HEK293 (cell line): ENCODE results near the gene VIPR2.

Experiments used
- CTCF ChIA-PET: fragments of 350-600 bp; formaldehyde crosslinking; extraction: SDS; loops from one replicate; lab custom pipeline; 2021; ENCODE audit warnings: antibody characterized with exemption; lab: Yijun Ruan, JAX
- POLR2A ChIA-PET: fragments of 300-600 bp; formaldehyde crosslinking; extraction: SDS; loops from one replicate; lab custom pipeline; 2020; ENCODE audit warnings: antibody characterized with exemption, inconsistent platforms; lab: Yijun Ruan, JAX
- H3K27ac ChIP-seq: fragments of 200-500 bp; sonication (Bioruptor generic); 2 replicates; pipeline ENCODE4 v1.5.1; 2014; ENCODE audit warnings: low read depth, low read length, control low read depth, inconsistent platforms; ENCODE audit errors: extremely low read depth
- H3K36me3 ChIP-seq, 2 experiments: fragments of 200-500 bp in 1 of 2; sonication (Bioruptor generic) in 1 of 2; 1 replicate in 1 of 2; 2 replicates in 1 of 2; pipeline ENCODE4 v1.5.1; 2014 to 2017; ENCODE audit warnings: inconsistent platforms in 2 of 2, low read length in 2 of 2; ENCODE audit not compliant: control insufficient read depth in 2 of 2, insufficient read depth in 1 of 2
- H3K4me1 ChIP-seq: fragments of 200-500 bp; sonication (Bioruptor generic); 2 replicates; pipeline ENCODE4 v1.5.1; 2014; ENCODE audit warnings: mild to moderate bottlenecking, low read length, inconsistent platforms; ENCODE audit not compliant: control insufficient read depth, insufficient read depth
- H3K4me3 ChIP-seq: 2 replicates; pipeline ENCODE4 v1.5.1; 2011; ENCODE audit warnings: low read depth, mild to moderate bottlenecking, control low read depth, low read length, moderate library complexity
- H3K9me3 ChIP-seq: fragments of 200-500 bp; sonication (Bioruptor generic); 2 replicates; pipeline ENCODE4 v1.5.1; 2014; ENCODE audit warnings: low read depth, low read length, inconsistent platforms; ENCODE audit not compliant: control insufficient read depth, insufficient read depth
- KLF10 ChIP-seq: fragments of 450-650 bp; IDR thresholded peaks from 2 replicates; pipeline ENCODE4 v1.5.1; 2018; ENCODE audit warnings: missing biosample characterization, mild to moderate bottlenecking, missing genetic modification characterization
- MYNN ChIP-seq: fragments of 450-650 bp; formaldehyde crosslinking; IDR thresholded peaks from 2 replicates; pipeline ENCODE4 v1.5.1; 2016; ENCODE audit warnings: missing biosample characterization, missing genetic modification characterization, borderline replicate concordance
- PRDM1 ChIP-seq: fragments of 450-650 bp; formaldehyde crosslinking; IDR thresholded peaks from 2 replicates; pipeline ENCODE4; 2016; ENCODE audit warnings: missing biosample characterization, missing genetic modification characterization
- RBAK ChIP-seq: fragments of 450-650 bp; formaldehyde crosslinking; IDR thresholded peaks from 2 replicates; pipeline ENCODE4 v1.5.1; 2016; ENCODE audit warnings: missing biosample characterization, missing genetic modification characterization
- SP7 ChIP-seq: fragments of 450-650 bp; formaldehyde crosslinking; IDR thresholded peaks from 2 replicates; pipeline ENCODE4 v1.5.1; 2016; ENCODE audit warnings: missing biosample characterization, missing genetic modification characterization
- TRIM28 ChIP-seq: IDR thresholded peaks from 2 replicates; pipeline ENCODE4 v1.6.1; 2011; ENCODE audit warnings: low read length, control low read depth, borderline replicate concordance
- ZBTB17 ChIP-seq: fragments of 450-650 bp; formaldehyde crosslinking; IDR thresholded peaks from 2 replicates; pipeline ENCODE4 v1.5.1; 2016; ENCODE audit warnings: missing biosample characterization, missing genetic modification characterization
- ZBTB48 ChIP-seq: fragments of 450-650 bp; formaldehyde crosslinking; IDR thresholded peaks from 2 replicates; pipeline ENCODE4 v1.5.1; 2016; ENCODE audit warnings: missing biosample characterization, missing genetic modification characterization
- ZBTB7A ChIP-seq: fragments of 450-650 bp; formaldehyde crosslinking; IDR thresholded peaks from 2 replicates; pipeline ENCODE4 v1.5.1; 2016; ENCODE audit warnings: low read depth, missing biosample characterization, missing genetic modification characterization
- ZIC2 ChIP-seq: fragments of 450-650 bp; formaldehyde crosslinking; IDR thresholded peaks from 2 replicates; pipeline ENCODE4 v1.5.1; 2016; ENCODE audit warnings: missing biosample characterization, missing genetic modification characterization
- ZNF24 ChIP-seq: fragments of 450-650 bp; formaldehyde crosslinking; IDR thresholded peaks from 2 replicates; pipeline ENCODE4 v1.5.1; 2016; ENCODE audit warnings: missing biosample characterization, missing genetic modification characterization
- ZNF266 ChIP-seq: fragments of 450-650 bp; formaldehyde crosslinking; IDR thresholded peaks from 2 replicates; pipeline ENCODE4 v1.5.1; 2016; ENCODE audit warnings: missing biosample characterization, missing genetic modification characterization, low read depth
- ZNF366 ChIP-seq: fragments of 450-650 bp; formaldehyde crosslinking; conservative IDR thresholded peaks from 2 replicates; pipeline ENCODE4 v1.5.1; 2016; ENCODE audit warnings: missing biosample characterization, missing genetic modification characterization
- ZNF514 ChIP-seq: fragments of 450-650 bp; formaldehyde crosslinking; IDR thresholded peaks from 2 replicates; pipeline ENCODE4 v1.5.1; 2016; ENCODE audit warnings: missing biosample characterization, missing genetic modification characterization
- ZNF558 ChIP-seq: fragments of 450-650 bp; formaldehyde crosslinking; IDR thresholded peaks from 2 replicates; pipeline ENCODE4 v1.5.1; 2016; ENCODE audit warnings: missing biosample characterization, missing genetic modification characterization
- ZNF561 ChIP-seq: fragments of 450-650 bp; IDR thresholded peaks from 2 replicates; pipeline ENCODE4 v1.5.1; 2018; ENCODE audit warnings: missing biosample characterization, missing genetic modification characterization, borderline replicate concordance
- ZNF621 ChIP-seq: fragments of 450-650 bp; formaldehyde crosslinking; IDR thresholded peaks from 2 replicates; pipeline ENCODE4 v1.5.1; 2017; ENCODE audit warnings: missing biosample characterization, missing genetic modification characterization
- ZNF623 ChIP-seq: fragments of 450-650 bp; formaldehyde crosslinking; IDR thresholded peaks from 2 replicates; pipeline ENCODE4 v1.5.1; 2016; ENCODE audit warnings: missing biosample characterization, missing genetic modification characterization
- ZNF624 ChIP-seq: fragments of 450-650 bp; formaldehyde crosslinking; IDR thresholded peaks from 2 replicates; pipeline ENCODE4 v1.5.1; 2017; ENCODE audit warnings: missing biosample characterization, missing genetic modification characterization
- ZNF626 ChIP-seq: fragments of 450-650 bp; sonication (Bioruptor Pico); formaldehyde crosslinking; IDR thresholded peaks from 2 replicates; pipeline ENCODE4 v1.5.1; 2018; ENCODE audit warnings: missing biosample characterization, missing genetic modification characterization, inconsistent platforms
- ZNF747 ChIP-seq: fragments of 450-650 bp; formaldehyde crosslinking; IDR thresholded peaks from 2 replicates; pipeline ENCODE4 v1.5.1; 2016; ENCODE audit warnings: missing biosample characterization, missing genetic modification characterization
- ZNF791 ChIP-seq: fragments of 450-650 bp; formaldehyde crosslinking; IDR thresholded peaks from 2 replicates; pipeline ENCODE4 v1.5.1; 2016; ENCODE audit warnings: missing biosample characterization, missing genetic modification characterization
- ZSCAN16 ChIP-seq: fragments of 450-650 bp; formaldehyde crosslinking; IDR thresholded peaks from 2 replicates; pipeline ENCODE4 v1.5.1; 2016; ENCODE audit warnings: missing biosample characterization, missing genetic modification characterization
- TF ChIP-seq, protein P1 (sequence below): fragments of 450-650 bp; formaldehyde crosslinking; IDR thresholded peaks from 2 replicates; pipeline ENCODE4 v1.5.1; 2016; ENCODE audit warnings: missing biosample characterization, missing genetic modification characterization
- TF ChIP-seq, protein P2 (sequence below): fragments of 450-650 bp; formaldehyde crosslinking; IDR thresholded peaks from 2 replicates; pipeline ENCODE4 v1.5.1; 2017; ENCODE audit warnings: missing biosample characterization, missing genetic modification characterization
- TF ChIP-seq, protein P3 (sequence below): IDR thresholded peaks from 2 replicates; pipeline ENCODE4 v1.6.1; 2011; ENCODE audit warnings: mild to moderate bottlenecking, low read depth, low read length, borderline replicate concordance
- TF ChIP-seq, protein P4 (sequence below): fragments of 450-650 bp; formaldehyde crosslinking; IDR thresholded peaks from 2 replicates; pipeline ENCODE4 v1.5.1; 2016; ENCODE audit warnings: missing biosample characterization, missing genetic modification characterization

The VIPR2 gene

DNA sequence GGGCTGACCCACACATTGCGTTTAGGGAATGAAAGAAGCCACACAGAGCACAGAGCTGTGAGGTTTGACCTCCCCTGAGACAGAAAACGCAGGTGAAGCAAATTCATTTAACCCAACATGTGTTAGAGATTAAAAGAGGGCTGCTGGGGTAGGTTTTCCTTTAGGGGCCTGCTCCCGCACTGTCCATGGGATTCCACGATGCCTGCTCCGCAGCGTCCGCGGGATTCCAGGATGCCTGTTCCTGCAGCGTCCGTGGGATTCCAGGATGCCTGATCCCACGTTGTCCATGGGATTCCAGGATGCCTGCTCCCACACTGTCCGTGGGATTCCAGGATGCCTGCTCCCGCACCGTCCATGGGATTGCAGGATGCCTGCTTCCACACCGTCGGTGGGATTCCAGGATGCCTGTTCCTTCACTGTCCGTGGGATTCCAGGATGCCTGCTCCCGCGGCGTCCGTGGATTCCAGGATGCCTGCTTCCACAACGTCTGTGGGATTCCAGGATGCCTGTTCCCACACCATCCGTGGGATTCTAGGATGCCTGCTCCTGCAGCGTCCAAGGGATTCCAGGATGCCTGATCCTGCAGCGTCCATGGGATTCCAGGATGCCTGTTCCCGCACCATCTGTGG lies 78.7 kb downstream of the VIPR2 start:
- H3K9me3 ChIP-seq, result no peaks in the 10 kb centered on the region
- ChIA-PET POLR2A (no interaction called here), CTCF (no interaction called here)
- no peak overlapping the region for H3K4me3 ChIP-seq
- no peak for TF ChIP-seq RBAK
- TF ChIP-seq ZNF747 (tag by site-specific recombination), result no peak
- TF ChIP-seq, protein P1, sequence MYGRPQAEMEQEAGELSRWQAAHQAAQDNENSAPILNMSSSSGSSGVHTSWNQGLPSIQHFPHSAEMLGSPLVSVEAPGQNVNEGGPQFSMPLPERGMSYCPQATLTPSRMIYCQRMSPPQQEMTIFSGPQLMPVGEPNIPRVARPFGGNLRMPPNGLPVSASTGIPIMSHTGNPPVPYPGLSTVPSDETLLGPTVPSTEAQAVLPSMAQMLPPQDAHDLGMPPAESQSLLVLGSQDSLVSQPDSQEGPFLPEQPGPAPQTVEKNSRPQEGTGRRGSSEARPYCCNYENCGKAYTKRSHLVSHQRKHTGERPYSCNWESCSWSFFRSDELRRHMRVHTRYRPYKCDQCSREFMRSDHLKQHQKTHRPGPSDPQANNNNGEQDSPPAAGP (tag by site-specific recombination), result no peak
- TF ChIP-seq SP7 (tag by site-specific recombination), result no peak
- TF ChIP-seq ZNF624 (tag by site-specific recombination), result no peak
- no peak for TF ChIP-seq PRDM1 (tag by site-specific recombination)
- no peak for TF ChIP-seq ZBTB7A
- no peak for TF ChIP-seq ZNF24 (tag by site-specific recombination)
- TF ChIP-seq ZNF514 (tag by site-specific recombination), result no peak
- no peak for TF ChIP-seq ZNF561
- no peak for TF ChIP-seq ZBTB48 (tag by site-specific recombination)
- TF ChIP-seq, protein P2, sequence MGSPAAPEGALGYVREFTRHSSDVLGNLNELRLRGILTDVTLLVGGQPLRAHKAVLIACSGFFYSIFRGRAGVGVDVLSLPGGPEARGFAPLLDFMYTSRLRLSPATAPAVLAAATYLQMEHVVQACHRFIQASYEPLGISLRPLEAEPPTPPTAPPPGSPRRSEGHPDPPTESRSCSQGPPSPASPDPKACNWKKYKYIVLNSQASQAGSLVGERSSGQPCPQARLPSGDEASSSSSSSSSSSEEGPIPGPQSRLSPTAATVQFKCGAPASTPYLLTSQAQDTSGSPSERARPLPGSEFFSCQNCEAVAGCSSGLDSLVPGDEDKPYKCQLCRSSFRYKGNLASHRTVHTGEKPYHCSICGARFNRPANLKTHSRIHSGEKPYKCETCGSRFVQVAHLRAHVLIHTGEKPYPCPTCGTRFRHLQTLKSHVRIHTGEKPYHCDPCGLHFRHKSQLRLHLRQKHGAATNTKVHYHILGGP, result no peak
- no peak for TF ChIP-seq ZBTB17 (tag by site-specific recombination)
- TF ChIP-seq ZNF266 (tag by site-specific recombination), result no peak
- no peak for TF ChIP-seq ZNF626 (tag by site-specific recombination)
- TF ChIP-seq ZNF366 (tag by site-specific recombination), result no peak
- TF ChIP-seq, protein P3, sequence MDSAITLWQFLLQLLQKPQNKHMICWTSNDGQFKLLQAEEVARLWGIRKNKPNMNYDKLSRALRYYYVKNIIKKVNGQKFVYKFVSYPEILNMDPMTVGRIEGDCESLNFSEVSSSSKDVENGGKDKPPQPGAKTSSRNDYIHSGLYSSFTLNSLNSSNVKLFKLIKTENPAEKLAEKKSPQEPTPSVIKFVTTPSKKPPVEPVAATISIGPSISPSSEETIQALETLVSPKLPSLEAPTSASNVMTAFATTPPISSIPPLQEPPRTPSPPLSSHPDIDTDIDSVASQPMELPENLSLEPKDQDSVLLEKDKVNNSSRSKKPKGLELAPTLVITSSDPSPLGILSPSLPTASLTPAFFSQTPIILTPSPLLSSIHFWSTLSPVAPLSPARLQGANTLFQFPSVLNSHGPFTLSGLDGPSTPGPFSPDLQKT, result no peak
- TF ChIP-seq ZSCAN16, result no peak
- no peak for TF ChIP-seq ZNF623 (tag by site-specific recombination)
- no peak for TF ChIP-seq KLF10 (tag by site-specific recombination)
- no peaks in the 10 kb centered on the region for H3K36me3 ChIP-seq
- no peak overlapping the region for H3K27ac ChIP-seq
- H3K4me1 ChIP-seq, result no peaks in the 10 kb centered on the region

DNA sequence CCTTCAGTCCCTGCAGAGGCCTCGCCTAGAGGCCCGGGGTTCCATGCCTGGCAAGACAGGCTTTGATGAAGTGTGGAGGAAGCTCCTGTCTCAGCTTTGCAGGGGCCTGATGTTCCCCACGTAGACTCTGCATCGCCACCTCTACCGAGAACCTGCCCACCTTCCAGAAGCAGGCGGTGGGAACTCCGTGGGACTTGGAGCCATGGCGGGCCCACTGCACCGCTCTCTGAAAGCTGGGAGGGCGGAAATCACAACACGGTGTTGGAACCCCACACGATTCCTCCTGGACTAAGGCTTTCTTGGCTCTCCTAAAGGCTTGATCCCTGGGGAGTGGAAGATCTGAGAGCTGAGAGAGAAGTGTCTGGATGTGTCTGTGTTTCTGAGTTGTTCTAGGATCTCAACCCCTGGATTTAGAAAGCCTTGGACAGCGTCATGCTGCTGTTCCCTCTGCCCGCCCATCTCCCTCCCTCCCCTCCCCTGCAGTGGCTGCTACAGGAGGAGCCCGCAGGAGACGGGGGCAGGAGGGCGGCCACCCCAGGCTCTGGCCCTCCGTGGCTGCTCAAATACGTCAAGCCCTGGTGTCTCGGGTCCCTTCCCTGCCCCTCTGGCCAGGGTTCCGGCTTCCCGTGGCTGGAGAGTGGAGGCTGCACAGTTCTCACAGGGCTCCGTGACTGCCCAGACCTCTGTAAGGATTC lies 79.7 kb downstream of the VIPR2 start:
- no peak for TF ChIP-seq TRIM28
- no peak for TF ChIP-seq MYNN (tag by site-specific recombination)
- TF ChIP-seq ZIC2 (tag by site-specific recombination), result no peak
- TF ChIP-seq, protein P4, sequence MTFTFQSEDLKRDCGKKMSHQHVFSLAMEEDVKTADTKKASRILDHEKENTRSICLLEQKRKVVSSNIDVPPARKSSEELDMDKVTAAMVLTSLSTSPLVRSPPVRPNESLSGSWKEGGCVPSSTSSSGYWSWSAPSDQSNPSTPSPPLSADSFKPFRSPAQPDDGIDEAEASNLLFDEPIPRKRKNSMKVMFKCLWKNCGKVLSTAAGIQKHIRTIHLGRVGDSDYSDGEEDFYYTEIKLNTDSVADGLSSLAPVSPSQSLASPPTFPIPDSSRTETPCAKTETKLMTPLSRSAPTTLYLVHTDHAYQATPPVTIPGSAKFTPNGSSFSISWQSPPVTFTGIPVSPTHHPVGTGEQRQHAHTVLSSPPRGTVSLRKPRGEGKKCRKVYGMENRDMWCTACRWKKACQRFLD (tag by site-specific recombination), result no peak
- no peak for TF ChIP-seq ZNF791
- no peak for TF ChIP-seq ZNF621 (tag by site-specific recombination)
- no peak for TF ChIP-seq ZNF558 (tag by site-specific recombination)
- TF ChIP-seq, protein P2, result no peak
- no peak for TF ChIP-seq ZNF266 (tag by site-specific recombination)
- POLR2A ChIA-PET, result no interaction called here
- Histone ChIP-seq H3K4me1 (no peaks in the 10 kb centered on the region), H3K36me3 (no peaks in the 10 kb centered on the region), H3K27ac (no peak overlapping the region), H3K4me3 (no peak overlapping the region), H3K9me3 (no peaks in the 10 kb centered on the region)
- CTCF ChIA-PET, result no interaction called here
